HepG2 (cell line): Measurements from ENCODE around the gene LITAFD. TPM values are rescaled to one million over a fixed set of nuclear protein-coding genes. Genes with fewer than 3 reads are reported as not detected.

Experiments
- ATAC-seq: fragments of 200-7000 bp; cut with Tn5 transposase; 3 replicates; pipeline ENCODE4 v1.9.1; 2020; ENCODE audit warnings: mild to moderate bottlenecking, moderate library complexity
- BruUV-seq: library from RNA; stranded (reverse); fragments of 400-500 nt; replicated peaks from 2 replicates; lab custom pipeline; 2021; lab: Mats Ljungman, UMichigan
- CTCF ChIA-PET: fragments of 300-600 bp; formaldehyde crosslinking; extraction: SDS; loops from one replicate; lab custom pipeline; 2021; ENCODE audit warnings: low total read pairs, inconsistent platforms, low intra/inter-chr PET ratio; lab: Yijun Ruan, JAX
- POLR2A ChIA-PET: fragments of 350-600 bp; sonication (Branson Sonifier 250); formaldehyde crosslinking; loops from one replicate; lab custom pipeline; 2020; ENCODE audit warnings: antibody characterized with exemption, inconsistent platforms; lab: Yijun Ruan, JAX
- DNase-seq: peaks from one replicate; pipeline ENCODE4 v3.0.0-alpha.2; 2015; ENCODE audit warnings: low spot score
- FAIRE-seq: peaks from 3 replicates; lab custom pipeline; 2011; peaks lifted over from hg19 to GRCh38; lab: Jason Lieb, UNC
- H2AFZ ChIP-seq: one replicate; pipeline ENCODE4 v1.6.1; 2011; ENCODE audit warnings: low read length, inconsistent platforms
- H3K27ac ChIP-seq: fragments of 300-600 bp; 3 replicates; pipeline ENCODE4 v1.8.0; 2011; ENCODE audit warnings: mixed run types, mild to moderate bottlenecking, mixed read lengths, low read length, inconsistent platforms; ENCODE audit not compliant: insufficient read depth; ENCODE audit errors: extremely low read length
- H3K27me3 ChIP-seq, 2 experiments: fragments of 200-600 bp in 1 of 2; 2 replicates in 1 of 2; 3 replicates in 1 of 2; pipeline versions ENCODE4 v1.6.0 to v1.8.0; 2011; ENCODE audit warnings: low read length in 2 of 2, mild to moderate bottlenecking in 2 of 2, moderate library complexity in 2 of 2, inconsistent platforms in 1 of 2; ENCODE audit not compliant: insufficient read depth in 2 of 2, control insufficient read depth in 1 of 2
- H3K36me3 ChIP-seq, 2 experiments: fragments of 200-600 bp in 1 of 2; replicated peaks in 1 of 2; 2 replicates in 1 of 2; 3 replicates in 1 of 2; pipeline versions ENCODE4 v1.5.1 to v1.8.0; 2011; ENCODE audit warnings: low read length in 2 of 2, inconsistent platforms in 1 of 2; ENCODE audit not compliant: insufficient read depth in 2 of 2, control insufficient read depth in 1 of 2
- H3K4me1 ChIP-seq: 2 replicates; pipeline ENCODE4 v1.5.1; 2012; ENCODE audit warnings: low read length, inconsistent platforms; ENCODE audit not compliant: insufficient read depth
- H3K4me2 ChIP-seq: 2 replicates; pipeline ENCODE4 v1.6.0; 2011; ENCODE audit warnings: low read depth, low read length, inconsistent platforms
- H3K4me3 ChIP-seq, 3 experiments: fragments of 200-600 bp in 1 of 3; sonication (generic), shearing (Covaris generic) in 1 of 3; replicated peaks in 1 of 3; 2 replicates each; pipeline ENCODE4 v1.5.1; 2011 to 2016; ENCODE audit warnings: low read length in 3 of 3, inconsistent platforms in 2 of 3, low read depth in 2 of 3, mild to moderate bottlenecking in 2 of 3, control low read depth in 1 of 3, mixed read lengths in 1 of 3; ENCODE audit not compliant: insufficient read depth in 1 of 3
- H3K79me2 ChIP-seq: one replicate; pipeline ENCODE4 v1.6.1; 2011; ENCODE audit warnings: low read length, inconsistent platforms; ENCODE audit not compliant: insufficient read depth
- H3K9ac ChIP-seq: 2 replicates; pipeline ENCODE4 v1.6.0; 2011; ENCODE audit warnings: mild to moderate bottlenecking, low read depth, low read length, inconsistent platforms; ENCODE audit not compliant: insufficient read depth
- H3K9me3 ChIP-seq: 2 replicates; pipeline ENCODE4 v1.5.1; 2012; ENCODE audit warnings: mild to moderate bottlenecking, low read length
- H4K20me1 ChIP-seq: 2 replicates; pipeline ENCODE4 v1.6.0; 2011; ENCODE audit warnings: inconsistent platforms, mild to moderate bottlenecking, low read length, moderate library complexity; ENCODE audit not compliant: insufficient read depth
- FIP1L1 ChIP-seq: fragments of 200-400 bp; formaldehyde crosslinking; IDR thresholded peaks from 2 replicates; pipeline ENCODE4 v1.6.1; 2018; ENCODE audit warnings: low read depth, mild to moderate bottlenecking, low read length, moderate library complexity, borderline replicate concordance; ENCODE audit not compliant: insufficient read depth
- LCORL ChIP-seq, 2 experiments: fragments of 450-650 bp in 1 of 2; sonication (generic) in 1 of 2; formaldehyde crosslinking in 1 of 2; IDR thresholded peaks; 2 replicates each; pipeline versions ENCODE4 v1.5.0 to v1.6.1; 2017 to 2020; ENCODE audit warnings: antibody characterized with exemption in 1 of 2, missing genetic modification reagents in 1 of 2
- MED1 ChIP-seq: sonication (generic); formaldehyde crosslinking; IDR thresholded peaks from 2 replicates; pipeline ENCODE4 v1.4.0; 2020; ENCODE audit warnings: missing genetic modification reagents
- NPAS2 ChIP-seq: sonication (generic); formaldehyde crosslinking; IDR thresholded peaks from 2 replicates; pipeline ENCODE4 v1.8.0; 2022; ENCODE audit warnings: mild to moderate bottlenecking, missing genetic modification reagents, borderline replicate concordance
- RFX1 ChIP-seq: fragments of 450-650 bp; IDR thresholded peaks from 2 replicates; pipeline ENCODE4 v1.6.1; 2017
- TCF7 ChIP-seq: sonication (generic); IDR thresholded peaks from 2 replicates; pipeline ENCODE4 v1.6.1; 2016; ENCODE audit warnings: antibody characterized with exemption, low read depth
- ZNF143 ChIP-seq: sonication (generic); formaldehyde crosslinking; IDR thresholded peaks from 2 replicates; pipeline ENCODE4 v1.4.0; 2020; ENCODE audit warnings: missing genetic modification reagents
- ZNF282 ChIP-seq: fragments of 450-650 bp; IDR thresholded peaks from 2 replicates; pipeline ENCODE4 v1.6.1; 2018; ENCODE audit not compliant: partially characterized antibody
- ZNF343 ChIP-seq: sonication (generic); formaldehyde crosslinking; IDR thresholded peaks from 2 replicates; pipeline ENCODE4 v1.4.0; 2020; ENCODE audit warnings: mild to moderate bottlenecking, missing genetic modification reagents
- ZNF687 ChIP-seq: sonication (generic); formaldehyde crosslinking; IDR thresholded peaks from 2 replicates; pipeline ENCODE4 v1.5.1; 2020; ENCODE audit warnings: mild to moderate bottlenecking, missing genetic modification reagents, moderate library complexity
- ZNF773 ChIP-seq: sonication (generic); formaldehyde crosslinking; IDR thresholded peaks from 2 replicates; pipeline ENCODE4 v1.4.0; 2020; ENCODE audit warnings: missing genetic modification reagents, borderline replicate concordance
- WGBS: methylation state at CpG from one replicate; pipeline ENCODE4 v1.1.6; 2017; ENCODE audit warnings: low lambda C conversion rate; 5-methylcytosine and 5-hydroxymethylcytosine counted together
- in situ Hi-C: cut with HindIII; loops from 2 replicates; pipeline ENCODE4 v1.10.0; 2017; ENCODE audit warnings: low pct_unique_long_range_greater_than_20kb; ENCODE audit not compliant: extremely low pct_ligation_motif_present
- intact Hi-C: fragments of 100-400 bp; cut with micrococcal nuclease; formaldehyde crosslinking; loops from one replicate; pipeline ENCODE4 v1.10.0; 2022; ENCODE audit not compliant: unreplicated experiment
- polyA plus RNA-seq, 8 experiments: library from polyadenylated mRNA; depleted of rRNA in 3 of 8; stranded (reverse) in 7 of 8; unstranded in 1 of 8; fragments of >200 nt; fragmentation: Illumina TruSeq in 4 of 8; extraction: Trizol in 4 of 8; gene quantifications; 2 replicates each; pipeline versions ENCODE4 v1.2.1 to v1.2.3, GENCODE V29; 2011 to 2016; ENCODE audit warnings: low read depth in 4 of 8, missing spikeins in 1 of 8, mixed read lengths in 1 of 8; ENCODE audit not compliant: insufficient read depth in 1 of 8
- total RNA-seq, 5 experiments: library from RNA; depleted of rRNA; stranded (reverse); fragments of >200 nt; fragmentation: Illumina TruSeq; extraction: Trizol; gene quantifications; 2 replicates each; pipeline ENCODE4 v1.2.3, GENCODE V29; 2016; ENCODE audit warnings: low read depth in 1 of 5
- TF ChIP-seq, protein P1 (sequence below): sonication (generic); formaldehyde crosslinking; IDR thresholded peaks from 2 replicates; pipeline ENCODE4 v1.5.0; 2020; ENCODE audit warnings: missing genetic modification reagents, mild to moderate bottlenecking, borderline replicate concordance

The LITAFD gene
- total and polyA plus RNA-seq, 2 of the 13 experiments (the other 11 are each of a cell fraction or from before 2014, with no cell fraction given) = not detected

- FAIRE-seq = no peak
- POLR2A ChIA-PET = no interaction called here
- no peak for DNase-seq
- peaks cover 33 to 60% of the 10 kb centered on the region in 2 experiments for H3K36me3 ChIP-seq
- BruUV-seq = no TSS peak
- in situ Hi-C loops = no loop called here
- intact Hi-C loops = no loop called here
- no peaks in the 10 kb centered on the region for H3K27me3 ChIP-seq
- no peak overlapping the region for H2AFZ ChIP-seq
- no peak for ATAC-seq
- TF ChIP-seq ZNF687 (CRISPR knock-in tag) (peak; percentile 14; the same call in 1 of the 2 replicates), NPAS2 (CRISPR knock-in tag) (no peak)
- H3K4me3 ChIP-seq = no peak overlapping the region
- peaks cover 31% of the 10 kb centered on the region for H3K4me1 ChIP-seq
- H4K20me1 ChIP-seq = peaks cover 66% of the 10 kb centered on the region
- H3K9me3 ChIP-seq = no peaks in the 10 kb centered on the region
- no peak overlapping the region for H3K9ac ChIP-seq
- no peak overlapping the region for H3K27ac ChIP-seq
- H3K4me2 ChIP-seq = no peak overlapping the region
- CTCF ChIA-PET = no interaction called here
- WGBS = 95% methylated on average over 13 of the region's 13 CpGs
- peaks cover 25% of the 10 kb centered on the region for H3K79me2 ChIP-seq
Measured at GRCh38 chr16:8847145-8847544, 35.0 kb upstream of the LITAFD start.

- ChIA-PET CTCF (no interaction called here), POLR2A (no interaction called here)
- no peak overlapping the region for H3K4me3 ChIP-seq
- in situ Hi-C loops = no loop called here
- BruUV-seq = no TSS peak
- no peak for DNase-seq
- peaks cover 67% of the 10 kb centered on the region for H4K20me1 ChIP-seq
- no peaks in the 10 kb centered on the region for H3K27me3 ChIP-seq
- H3K9ac ChIP-seq = no peak overlapping the region
- H2AFZ ChIP-seq = no peak overlapping the region
- no peak for ATAC-seq
- no peaks in the 10 kb centered on the region for H3K9me3 ChIP-seq
- no peak overlapping the region for H3K4me2 ChIP-seq
- WGBS = 98% methylated on average over 15 of the region's 15 CpGs
- peaks cover 22% of the 10 kb centered on the region for H3K79me2 ChIP-seq
- H3K27ac ChIP-seq = no peak overlapping the region
- peaks cover 31% of the 10 kb centered on the region for H3K4me1 ChIP-seq
- FAIRE-seq = no peak
- intact Hi-C loops = no loop called here
- peaks cover 38 to 65% of the 10 kb centered on the region in 2 experiments for H3K36me3 ChIP-seq
- TF ChIP-seq, protein P1, sequence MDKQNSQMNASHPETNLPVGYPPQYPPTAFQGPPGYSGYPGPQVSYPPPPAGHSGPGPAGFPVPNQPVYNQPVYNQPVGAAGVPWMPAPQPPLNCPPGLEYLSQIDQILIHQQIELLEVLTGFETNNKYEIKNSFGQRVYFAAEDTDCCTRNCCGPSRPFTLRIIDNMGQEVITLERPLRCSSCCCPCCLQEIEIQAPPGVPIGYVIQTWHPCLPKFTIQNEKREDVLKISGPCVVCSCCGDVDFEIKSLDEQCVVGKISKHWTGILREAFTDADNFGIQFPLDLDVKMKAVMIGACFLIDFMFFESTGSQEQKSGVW (CRISPR knock-in tag) = no peak
- TF ChIP-seq ZNF343 (no peak), ZNF773 (CRISPR knock-in tag) (no peak), RFX1 (no peak), LCORL (IDR thresholded peaks at IDR 0.05) (no peak), LCORL (CRISPR knock-in tag; IDR thresholded peaks at IDR 0.05) (no peak), TCF7 (no peak), FIP1L1 (no peak), MED1 (CRISPR knock-in tag) (no peak), ZNF143 (no peak), ZNF282 (no peak)
Measured at GRCh38 chr16:8847623-8848022, 34.5 kb upstream of the LITAFD start.
